ENCODE data around the gene USP50.
"Not testable (repeated sequence)": the region's sequence is repeated elsewhere in the genome, so short reads cannot be mapped to it uniquely, and the experiment has no call there.

Gene USP50

DNA sequence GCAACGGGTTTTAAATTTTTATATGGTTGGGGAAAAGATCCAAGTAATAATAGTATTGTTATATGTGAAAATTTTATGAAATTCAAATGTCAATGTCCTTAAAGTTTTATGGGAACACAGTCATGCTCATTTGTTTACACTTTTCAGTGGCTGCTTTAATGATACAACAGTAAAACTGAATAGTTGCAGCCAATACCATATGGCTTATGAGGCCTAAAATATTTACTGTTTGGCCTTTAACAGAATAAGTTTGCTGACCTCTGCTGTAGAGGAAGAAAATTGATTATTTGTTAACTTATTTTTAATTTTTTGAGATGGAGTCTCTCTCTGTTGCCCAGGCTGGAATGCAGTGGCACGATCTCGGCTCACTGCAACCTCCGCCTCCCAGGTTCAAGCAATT, 44.7 kb downstream of the USP50 start:
- no peak for DNase-seq

DNA sequence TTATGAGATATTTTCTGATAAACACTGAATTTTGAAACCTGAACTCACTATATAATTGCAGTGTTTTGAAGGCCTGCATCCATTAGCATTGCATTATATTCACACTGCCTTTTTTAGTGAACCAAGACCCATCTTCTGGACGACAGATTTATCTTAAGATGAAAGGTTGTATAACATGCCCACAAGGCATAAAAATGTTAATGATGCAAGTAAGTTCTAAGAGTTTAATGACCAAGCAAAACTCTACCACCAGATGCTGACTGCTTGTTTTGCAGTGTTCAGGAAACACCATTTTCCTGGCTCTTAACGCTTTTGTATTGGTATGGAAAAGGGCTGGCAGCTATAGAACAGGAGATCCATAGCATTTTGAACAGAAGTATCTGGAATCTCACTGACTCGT, 46.1 kb downstream of the USP50 start:
- no peak for DNase-seq

DNA sequence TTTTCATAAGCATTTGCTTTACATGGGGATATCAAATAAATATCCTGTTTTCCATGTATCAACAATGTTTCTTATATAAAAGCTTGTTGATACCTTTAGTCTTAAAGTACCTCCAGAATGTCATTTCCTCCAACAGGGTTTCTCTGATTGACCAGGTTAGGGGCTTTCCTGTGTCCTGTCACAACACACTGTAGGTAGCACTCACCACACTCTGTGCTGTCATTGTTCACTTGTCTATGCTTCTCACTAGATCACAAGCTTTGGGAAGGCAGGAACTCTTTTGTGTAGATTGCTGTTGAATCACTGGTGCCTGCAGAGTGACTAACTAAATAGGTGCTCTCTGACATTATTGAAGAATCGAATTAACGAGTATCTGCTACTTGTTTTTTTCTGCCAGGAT, 49.8 kb downstream of the USP50 start:
- no peak for DNase-seq

DNA sequence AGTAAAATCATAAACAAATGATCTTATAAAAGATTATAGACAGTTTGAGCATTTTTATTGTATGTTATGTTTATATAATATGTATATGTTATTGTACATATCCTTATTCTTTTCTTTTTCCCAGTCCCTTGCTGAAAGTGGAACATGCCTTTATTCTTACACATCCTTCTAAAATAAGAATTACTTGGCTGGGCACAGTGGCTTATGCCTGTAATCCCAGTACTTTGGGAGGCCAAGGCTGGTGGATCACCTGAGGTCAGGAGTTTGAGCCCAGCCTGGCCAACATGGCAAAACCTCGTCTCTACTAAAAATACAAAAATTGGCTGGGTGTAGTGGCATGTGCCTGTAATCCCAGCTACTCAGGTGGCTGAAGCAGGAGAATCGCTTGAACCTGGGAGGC, 51.9 kb downstream of the USP50 start:
- not testable (repeated sequence) for DNase-seq

DNA sequence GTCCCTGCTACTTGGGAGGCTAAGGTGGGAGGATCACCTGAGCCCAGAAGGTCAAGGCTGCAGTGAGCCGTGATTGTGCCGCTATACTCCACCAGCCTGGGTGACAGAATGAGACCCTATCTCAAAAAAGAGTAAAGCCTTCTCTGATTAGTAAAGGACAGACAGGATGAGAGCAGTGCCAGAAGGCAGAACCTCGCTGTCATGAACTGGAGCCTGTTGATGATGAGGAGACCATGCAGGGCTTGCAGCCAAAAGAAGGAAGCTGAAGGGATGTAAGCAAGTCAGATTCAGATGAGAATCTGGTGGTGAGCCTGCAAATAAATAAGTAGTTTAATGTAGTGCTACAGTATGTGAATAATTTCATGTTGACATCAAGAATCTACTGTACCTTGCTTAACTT, 52.8 kb downstream of the USP50 start:
- no peak for DNase-seq

DNA sequence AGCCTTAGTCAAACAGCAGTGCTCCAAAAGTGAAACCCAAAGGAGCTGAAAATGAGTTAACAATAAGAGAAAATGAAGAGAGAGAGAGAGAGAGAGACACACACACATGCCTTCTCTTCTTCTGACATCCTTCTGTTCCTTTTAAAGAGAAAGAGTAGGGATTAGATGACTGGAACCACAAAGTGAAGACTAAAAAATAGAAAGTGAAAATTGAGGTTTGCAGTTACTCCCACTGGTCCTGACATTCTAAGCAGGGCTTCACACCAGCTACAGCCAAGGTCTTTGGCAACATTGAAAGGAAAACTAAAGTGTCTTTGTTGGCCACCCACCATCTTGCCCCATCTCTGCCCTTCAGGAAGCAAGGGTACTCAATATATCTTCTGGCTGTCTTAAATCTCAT, 59.2 kb downstream of the USP50 start:
- DNase-seq = peak in 1 of 2 donors; percentile 11

DNA sequence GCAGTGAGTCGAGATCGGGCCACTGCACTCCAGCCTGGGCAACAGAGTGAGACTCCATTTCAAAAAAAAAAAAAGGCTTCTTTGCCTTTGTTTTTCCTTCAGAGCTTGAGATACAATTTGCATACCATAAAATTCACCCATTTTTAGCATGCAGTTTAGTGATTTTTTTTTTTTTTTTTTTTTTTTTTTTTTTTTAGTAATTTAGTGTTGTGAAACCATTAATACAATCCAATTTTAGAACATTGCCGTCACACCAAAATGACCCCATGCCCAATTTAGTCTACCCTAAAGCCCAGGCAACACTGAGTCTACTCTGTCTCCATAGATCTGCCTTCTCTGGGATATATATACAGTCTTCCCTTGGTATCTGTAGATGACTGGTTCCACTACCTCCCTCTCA, 61.1 kb downstream of the USP50 start:
- no peak for DNase-seq

DNA sequence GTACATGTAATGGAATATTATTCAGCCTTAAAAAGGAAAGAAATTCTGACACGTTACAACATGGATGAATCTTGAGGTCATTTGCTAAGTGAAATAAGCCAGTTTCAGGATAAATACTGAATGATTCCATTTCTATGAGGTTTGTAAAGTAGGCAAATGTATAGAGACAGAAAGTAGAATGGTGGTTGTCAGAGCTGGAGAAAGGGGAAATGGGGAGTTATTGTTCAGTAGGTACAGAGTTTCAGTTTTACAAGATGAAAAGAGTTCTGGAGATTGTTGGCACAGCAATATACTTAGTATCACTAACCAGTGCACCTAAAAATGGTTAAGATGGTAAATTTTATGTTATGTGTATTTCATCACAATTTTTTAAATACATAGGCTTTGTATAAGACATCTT, 61.7 kb downstream of the USP50 start:
- no peak for DNase-seq

DNA sequence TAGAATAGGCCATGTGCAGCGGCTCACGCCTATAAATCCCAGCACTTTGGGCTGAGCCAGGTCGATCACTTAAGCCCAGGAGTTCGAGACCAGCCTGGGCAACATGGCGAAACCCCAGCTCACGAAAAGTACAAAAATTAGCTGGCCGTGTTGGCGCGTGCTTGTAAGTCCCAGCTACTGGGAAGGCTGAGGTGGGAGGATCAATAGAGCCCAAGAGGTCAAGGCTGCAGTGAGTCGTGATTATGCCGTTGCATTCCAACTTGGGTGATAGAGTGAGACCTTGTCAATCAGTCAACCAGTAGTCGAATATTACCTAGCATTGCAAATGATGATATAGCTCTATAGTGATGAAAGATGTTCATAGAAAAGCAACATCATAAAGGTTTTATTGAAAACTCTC, 70.3 kb downstream of the USP50 start:
- no peak for DNase-seq

DNA sequence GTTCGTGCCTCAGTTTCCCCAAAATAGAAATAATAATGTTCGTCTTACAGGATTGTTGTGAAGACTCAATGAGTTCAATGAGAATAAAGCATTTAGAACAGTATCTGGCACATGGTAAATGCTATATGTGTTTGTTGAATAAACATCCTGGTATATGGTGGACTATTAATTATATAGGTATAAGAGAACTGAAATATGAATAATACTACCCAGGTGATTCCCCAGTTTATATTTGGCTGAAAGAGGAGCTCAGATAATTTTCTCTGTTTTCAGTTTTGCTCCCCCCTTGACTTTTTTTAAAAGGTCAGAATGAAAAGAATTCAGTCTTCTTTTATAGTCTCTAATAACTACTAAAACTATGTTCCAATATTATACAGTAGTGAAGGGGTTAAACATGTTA, 75.4 kb downstream of the USP50 start:
- no peak for DNase-seq

DNA sequence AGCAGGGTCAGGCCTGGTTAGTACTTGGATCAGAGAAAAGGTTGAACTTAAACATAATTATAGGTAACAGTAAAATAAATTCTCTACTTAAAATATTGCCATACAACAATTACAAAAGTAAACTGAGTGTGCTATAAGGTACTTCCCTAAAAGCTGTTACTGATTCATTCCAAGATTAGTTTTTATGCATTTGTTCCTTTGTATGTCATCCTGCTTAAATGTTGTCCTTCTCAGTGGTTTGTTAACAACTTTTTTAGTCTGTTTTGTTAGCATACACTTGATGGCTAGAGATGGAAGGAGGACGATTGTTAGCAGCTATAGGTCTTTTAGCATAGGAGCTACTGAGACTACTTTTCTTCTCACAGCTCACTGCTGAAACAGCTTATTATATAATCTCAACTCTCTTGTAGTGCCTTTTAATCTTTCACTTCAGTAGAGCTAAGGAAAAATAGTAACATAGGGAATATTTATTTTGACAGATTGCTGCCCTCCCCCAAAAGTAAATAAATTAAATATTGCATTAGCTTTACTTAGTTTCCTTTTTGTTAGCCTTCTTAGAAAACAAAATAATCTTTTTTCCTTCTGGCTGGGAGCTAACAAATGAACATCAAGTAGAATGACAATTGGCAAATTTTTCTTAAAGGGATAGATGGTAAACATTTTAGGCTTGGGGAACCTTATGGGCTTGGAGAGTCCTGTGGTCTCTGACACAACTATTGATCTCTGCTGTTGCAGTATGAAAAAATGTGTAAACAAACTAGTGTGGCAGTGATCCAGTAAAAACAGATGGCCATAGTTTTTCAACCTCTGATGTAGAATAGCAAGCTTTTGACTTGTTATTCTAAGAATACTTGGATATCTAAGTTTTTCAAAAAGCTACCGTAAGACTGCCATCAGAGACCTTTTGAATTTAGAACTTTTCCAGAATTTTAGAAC, 82.8 kb downstream of the USP50 start:
- no peak for DNase-seq

DNA sequence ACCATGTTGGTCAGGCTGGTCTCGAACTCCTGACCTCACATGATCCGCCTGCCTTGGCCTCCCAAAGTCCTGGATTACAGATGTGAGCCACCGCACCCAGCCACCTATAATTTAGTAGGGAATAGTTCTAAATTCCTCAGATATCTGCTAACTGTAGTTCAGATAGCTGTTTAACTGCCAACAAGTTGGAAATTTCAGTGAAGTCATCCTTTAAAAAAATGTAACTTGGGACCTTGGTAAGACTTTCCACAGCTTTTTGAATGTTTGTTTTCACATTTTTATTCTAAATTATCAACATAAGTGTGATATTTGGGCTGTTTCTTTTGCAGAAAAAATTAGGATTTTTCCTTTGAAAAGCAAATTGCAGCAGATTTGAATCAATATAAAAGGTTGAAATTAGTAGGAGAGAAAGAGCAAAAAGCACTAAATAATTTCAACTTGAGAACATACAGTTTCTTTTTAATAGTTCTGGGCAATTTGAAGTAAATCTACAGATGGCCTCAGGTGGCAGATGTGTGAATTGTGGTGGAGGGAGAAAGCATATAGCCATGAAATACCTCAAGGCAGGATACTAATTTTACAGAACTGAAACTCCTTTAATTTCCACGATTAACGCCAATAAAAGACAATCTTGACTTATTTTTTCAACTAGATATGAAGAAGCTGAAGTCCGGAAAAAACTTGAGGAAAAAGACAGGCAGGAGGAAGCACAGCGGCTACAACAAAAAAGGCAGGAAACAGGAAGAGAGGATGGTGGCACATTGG, 87.9 kb downstream of the USP50 start:
- no peak for DNase-seq

DNA sequence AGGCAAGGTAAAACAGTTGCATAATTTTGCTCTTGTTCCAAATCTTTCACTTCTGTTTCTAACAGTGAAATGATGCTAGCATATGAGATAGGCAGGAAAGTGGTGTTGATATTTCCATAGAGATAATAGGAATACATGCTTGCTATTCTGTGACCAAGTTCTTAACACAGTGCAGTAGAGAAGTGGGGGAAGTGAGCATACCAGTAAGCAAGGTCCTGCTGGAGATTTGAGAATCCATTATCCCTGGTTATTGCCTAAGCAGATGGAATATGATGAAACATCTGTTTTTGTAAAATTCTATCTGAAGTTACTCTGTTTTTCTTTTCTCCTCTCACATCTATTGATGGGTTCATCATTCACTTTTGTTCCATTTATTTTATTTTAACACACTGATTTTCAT, 93.5 kb downstream of the USP50 start:
- DNase-seq = peak; percentile 4 to 12

All from inflammatory macrophage treated with lipopolysaccharide for 1 hour (primary cell).